Right atrium auricular region (tissue), 2 donors: ENCODE measurements around the gene STX19. TPM values are rescaled to one million over a fixed set of nuclear protein-coding genes. Genes with fewer than 3 reads are reported as not detected.

Source experiments
- DNase-seq: peaks from one replicate; pipeline ENCODE4 v3.0.0-alpha.2; 2019; ENCODE audit warnings: low spot score
- H3K27ac ChIP-seq, 2 donors: fragments of 200-600 bp; sonication (generic); 1 replicate in 1 of 2; 2 replicates in 1 of 2; pipeline ENCODE4 v1.5.1; 2016 to 2019
- H3K27me3 ChIP-seq, 2 donors: fragments of 200-600 bp; sonication (generic); one replicate each; pipeline versions ENCODE4 v1.5.1 to v1.6.0; 2017 to 2019
- H3K36me3 ChIP-seq: fragments of 200-600 bp; sonication (generic); one replicate; pipeline ENCODE4 v1.5.1; 2016
- H3K4me1 ChIP-seq, 2 donors: fragments of 200-600 bp; sonication (generic); one replicate each; pipeline versions ENCODE4 v1.5.1 to v1.6.0; 2017 to 2019
- H3K4me3 ChIP-seq, 2 donors: fragments of 200-600 bp; sonication (generic); 1 replicate in 1 of 2; 2 replicates in 1 of 2; pipeline ENCODE4 v1.5.1; 2017 to 2019; ENCODE audit warnings: mild to moderate bottlenecking in 1 of 2, moderate library complexity in 1 of 2
- H3K9me3 ChIP-seq, 2 donors: fragments of 200-600 bp; sonication (generic); one replicate each; pipeline ENCODE4 v1.5.1; 2019
- total RNA-seq, 2 donors: library from RNA; depleted of rRNA; stranded (reverse); fragments of >200 nt; gene quantifications; one replicate each; pipeline ENCODE4 v1.1.0, GENCODE V29; 2016
- TF ChIP-seq, protein P1 (sequence below), 2 donors: fragments of 200-600 bp; sonication (generic); IDR thresholded peaks; one replicate each; pipeline ENCODE4 v1.5.1; 2019; ENCODE audit warnings: antibody characterized with exemption in 2 of 2

Gene STX19
- total RNA-seq, 2 donors from 2014 or later, result not detected

GRCh38 chr3:94008253-94008652, 20.1 kb downstream of the STX19 start:
- no peaks in the 10 kb centered on the region for H3K9me3 ChIP-seq
- H3K27ac ChIP-seq, result no peak overlapping the region
- peaks cover 0 to 3% of the 10 kb centered on the region in 2 donors for H3K4me1 ChIP-seq
- H3K36me3 ChIP-seq, result no peaks in the 10 kb centered on the region
- TF ChIP-seq, protein P1, sequence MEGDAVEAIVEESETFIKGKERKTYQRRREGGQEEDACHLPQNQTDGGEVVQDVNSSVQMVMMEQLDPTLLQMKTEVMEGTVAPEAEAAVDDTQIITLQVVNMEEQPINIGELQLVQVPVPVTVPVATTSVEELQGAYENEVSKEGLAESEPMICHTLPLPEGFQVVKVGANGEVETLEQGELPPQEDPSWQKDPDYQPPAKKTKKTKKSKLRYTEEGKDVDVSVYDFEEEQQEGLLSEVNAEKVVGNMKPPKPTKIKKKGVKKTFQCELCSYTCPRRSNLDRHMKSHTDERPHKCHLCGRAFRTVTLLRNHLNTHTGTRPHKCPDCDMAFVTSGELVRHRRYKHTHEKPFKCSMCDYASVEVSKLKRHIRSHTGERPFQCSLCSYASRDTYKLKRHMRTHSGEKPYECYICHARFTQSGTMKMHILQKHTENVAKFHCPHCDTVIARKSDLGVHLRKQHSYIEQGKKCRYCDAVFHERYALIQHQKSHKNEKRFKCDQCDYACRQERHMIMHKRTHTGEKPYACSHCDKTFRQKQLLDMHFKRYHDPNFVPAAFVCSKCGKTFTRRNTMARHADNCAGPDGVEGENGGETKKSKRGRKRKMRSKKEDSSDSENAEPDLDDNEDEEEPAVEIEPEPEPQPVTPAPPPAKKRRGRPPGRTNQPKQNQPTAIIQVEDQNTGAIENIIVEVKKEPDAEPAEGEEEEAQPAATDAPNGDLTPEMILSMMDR (IDR thresholded peaks at IDR 0.05), result no peak
- no peak overlapping the region for H3K4me3 ChIP-seq
- DNase-seq, result no peak
- no peaks in the 10 kb centered on the region for H3K27me3 ChIP-seq

- Histone ChIP-seq H3K27ac (peak overlapping the region in 1 of 2 donors; percentile 34), H3K4me3 (peak overlapping the region in 1 of 2 donors; percentile 23), H3K36me3 (no peaks in the 10 kb centered on the region), H3K9me3 (no peaks in the 10 kb centered on the region), H3K27me3 (no peaks in the 10 kb centered on the region), H3K4me1 (peaks cover 0 to 3% of the 10 kb centered on the region in 2 donors)
- no peak for DNase-seq
- TF ChIP-seq, protein P1 (IDR thresholded peaks at IDR 0.05), result peak; percentile 68 to 82
Measured at GRCh38 chr3:94004301-94004910, 24.0 kb downstream of the STX19 start.

DNA sequence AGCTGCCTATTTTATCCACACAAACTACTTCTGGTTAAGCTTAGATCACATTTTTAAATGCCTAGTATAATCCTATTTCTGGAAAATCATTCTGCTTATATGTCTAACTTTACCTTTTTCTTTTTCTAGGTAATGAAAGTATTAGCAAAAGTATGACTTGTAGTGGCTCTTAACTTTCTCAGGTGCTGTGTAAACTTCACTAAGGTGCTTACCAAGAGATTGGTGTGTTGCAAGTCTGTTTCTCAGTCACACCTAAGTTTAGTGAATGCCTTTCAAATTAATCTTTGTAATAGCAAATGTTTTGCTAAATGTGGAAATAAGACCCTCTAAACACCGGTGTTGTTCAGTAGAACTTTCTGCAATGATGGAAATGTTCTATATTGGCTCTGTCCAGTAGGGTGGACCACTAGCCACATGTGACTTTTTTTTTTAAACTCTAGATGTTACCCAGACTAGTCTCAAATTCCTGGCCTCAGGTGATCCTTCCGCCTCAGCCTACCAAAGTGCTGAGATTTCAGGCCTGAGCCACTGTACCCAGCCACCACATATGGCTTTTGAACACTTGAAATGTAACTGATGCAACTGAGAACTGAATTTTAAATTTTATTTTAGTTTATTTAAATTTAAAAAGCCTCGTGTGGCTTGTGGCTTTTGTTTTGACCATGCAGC, 26.4 kb downstream of the STX19 start:
- Histone ChIP-seq H3K9me3 (no peaks in the 10 kb centered on the region), H3K4me1 (peaks cover 0 to 3% of the 10 kb centered on the region in 2 donors), H3K27ac (no peak overlapping the region), H3K36me3 (no peaks in the 10 kb centered on the region), H3K27me3 (no peaks in the 10 kb centered on the region), H3K4me3 (no peak overlapping the region)
- DNase-seq, result no peak
- TF ChIP-seq, protein P1 (IDR thresholded peaks at IDR 0.05), result no peak

DNA sequence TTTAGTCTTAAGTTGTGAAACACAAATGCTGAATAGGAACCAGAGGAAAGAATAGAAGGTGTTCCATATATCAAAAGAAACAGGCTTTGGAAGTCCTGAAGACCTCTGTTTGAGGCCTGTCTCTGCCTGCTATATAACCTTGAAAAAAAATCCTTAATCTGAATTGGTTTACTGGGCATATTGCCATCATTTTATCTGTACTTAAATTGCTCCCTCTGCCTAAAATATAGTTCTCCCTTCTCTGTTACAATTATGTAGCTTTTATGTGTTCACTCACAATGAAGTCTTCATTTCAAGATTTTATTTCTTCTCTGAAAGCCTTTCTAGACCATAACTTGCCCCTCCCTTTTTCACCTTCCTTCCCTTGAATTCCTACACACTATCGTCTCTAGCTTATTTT, 27.2 kb downstream of the STX19 start:
- TF ChIP-seq, protein P1 (IDR thresholded peaks at IDR 0.05), result no peak
- no peak overlapping the region for H3K27ac ChIP-seq
- no peaks in the 10 kb centered on the region for H3K27me3 ChIP-seq
- DNase-seq, result no peak
- peaks cover 0 to 3% of the 10 kb centered on the region in 2 donors for H3K4me1 ChIP-seq
- H3K9me3 ChIP-seq, result no peaks in the 10 kb centered on the region
- no peaks in the 10 kb centered on the region for H3K36me3 ChIP-seq
- H3K4me3 ChIP-seq, result no peak overlapping the region

DNA sequence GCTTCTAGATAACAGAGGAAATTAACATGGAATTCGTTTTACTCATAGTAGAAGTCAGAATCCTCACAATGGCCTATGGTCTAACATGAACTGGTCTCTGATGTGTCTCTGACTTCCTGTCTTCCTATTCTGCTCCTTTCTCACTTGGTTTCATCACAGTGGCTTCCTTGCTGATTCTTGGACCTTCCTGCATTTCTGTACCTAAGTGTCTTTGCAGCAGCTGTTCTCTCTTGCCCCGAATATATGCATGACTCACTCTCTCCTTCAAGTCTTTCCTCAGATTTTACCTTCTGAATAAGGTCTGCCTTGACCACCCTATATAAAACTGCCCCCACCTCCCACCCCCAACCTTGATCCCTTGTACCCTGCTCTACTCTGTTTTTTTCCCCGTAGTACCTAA, 34.3 kb downstream of the STX19 start:
- H3K27ac ChIP-seq, result no peak overlapping the region
- no peak for DNase-seq
- no peaks in the 10 kb centered on the region for H3K36me3 ChIP-seq
- H3K27me3 ChIP-seq, result no peaks in the 10 kb centered on the region
- TF ChIP-seq, protein P1 (IDR thresholded peaks at IDR 0.05), result no peak
- no peak overlapping the region for H3K4me3 ChIP-seq
- no peaks in the 10 kb centered on the region for H3K4me1 ChIP-seq
- H3K9me3 ChIP-seq, result no peaks in the 10 kb centered on the region
